Measurements from ENCODE around the gene IFITM10. TPM values are rescaled to one million over a fixed set of nuclear protein-coding genes. Genes with fewer than 3 reads are reported as not detected.
A peak's percentile ranks its signal among the peaks of the same experiment; 100 is the strongest.

IFITM10 gene
- total RNA-seq, 1 experiment from 2014 or later: 18.0 TPM

DNA sequence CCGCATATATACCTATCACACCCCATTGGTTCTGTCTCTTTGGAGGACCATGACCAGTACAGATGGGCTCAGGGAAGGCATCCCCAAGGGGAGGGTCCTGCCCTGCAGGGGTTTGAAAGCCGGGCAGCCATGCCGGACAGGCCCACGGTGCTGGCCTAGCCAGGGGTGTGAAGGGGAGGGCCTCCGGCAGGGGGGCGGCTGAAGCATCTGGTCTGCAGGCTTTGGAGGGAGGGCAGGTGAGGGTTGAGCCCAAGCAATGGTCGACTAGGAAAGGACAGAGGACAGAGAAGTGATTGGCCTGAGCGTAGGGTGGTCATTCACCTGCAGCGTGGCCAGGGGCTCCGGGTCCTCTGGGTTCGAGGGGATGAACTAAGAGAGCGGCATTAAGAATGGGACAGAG, 24.5 kb upstream of the IFITM10 start:
- H3K27me3 ChIP-seq (ENCODE audit: control insufficient read depth, insufficient read depth, low read length): no peaks in the 10 kb centered on the region
- ChIA-PET CTCF (no interaction called here), POLR2A (no interaction called here)
- peaks cover 25% of the 10 kb centered on the region for H3K4me1 ChIP-seq (ENCODE audit: control insufficient read depth, insufficient read depth, low read length)
- BruUV-seq (replicated peaks): no TSS peak
- peak overlapping the region; percentile 52; the same call in 1 of the 2 replicates for H3K27ac ChIP-seq (ENCODE audit: low read length)
- no peak for TF ChIP-seq POLR2AphosphoS5 (IDR thresholded peaks at IDR 0.05; ENCODE audit: low read depth, low read length)
- TF ChIP-seq, protein P1, sequence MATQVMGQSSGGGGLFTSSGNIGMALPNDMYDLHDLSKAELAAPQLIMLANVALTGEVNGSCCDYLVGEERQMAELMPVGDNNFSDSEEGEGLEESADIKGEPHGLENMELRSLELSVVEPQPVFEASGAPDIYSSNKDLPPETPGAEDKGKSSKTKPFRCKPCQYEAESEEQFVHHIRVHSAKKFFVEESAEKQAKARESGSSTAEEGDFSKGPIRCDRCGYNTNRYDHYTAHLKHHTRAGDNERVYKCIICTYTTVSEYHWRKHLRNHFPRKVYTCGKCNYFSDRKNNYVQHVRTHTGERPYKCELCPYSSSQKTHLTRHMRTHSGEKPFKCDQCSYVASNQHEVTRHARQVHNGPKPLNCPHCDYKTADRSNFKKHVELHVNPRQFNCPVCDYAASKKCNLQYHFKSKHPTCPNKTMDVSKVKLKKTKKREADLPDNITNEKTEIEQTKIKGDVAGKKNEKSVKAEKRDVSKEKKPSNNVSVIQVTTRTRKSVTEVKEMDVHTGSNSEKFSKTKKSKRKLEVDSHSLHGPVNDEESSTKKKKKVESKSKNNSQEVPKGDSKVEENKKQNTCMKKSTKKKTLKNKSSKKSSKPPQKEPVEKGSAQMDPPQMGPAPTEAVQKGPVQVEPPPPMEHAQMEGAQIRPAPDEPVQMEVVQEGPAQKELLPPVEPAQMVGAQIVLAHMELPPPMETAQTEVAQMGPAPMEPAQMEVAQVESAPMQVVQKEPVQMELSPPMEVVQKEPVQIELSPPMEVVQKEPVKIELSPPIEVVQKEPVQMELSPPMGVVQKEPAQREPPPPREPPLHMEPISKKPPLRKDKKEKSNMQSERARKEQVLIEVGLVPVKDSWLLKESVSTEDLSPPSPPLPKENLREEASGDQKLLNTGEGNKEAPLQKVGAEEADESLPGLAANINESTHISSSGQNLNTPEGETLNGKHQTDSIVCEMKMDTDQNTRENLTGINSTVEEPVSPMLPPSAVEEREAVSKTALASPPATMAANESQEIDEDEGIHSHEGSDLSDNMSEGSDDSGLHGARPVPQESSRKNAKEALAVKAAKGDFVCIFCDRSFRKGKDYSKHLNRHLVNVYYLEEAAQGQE (IDR thresholded peaks at IDR 0.05; ENCODE audit: insufficient read depth in 1 of 2, low read depth in 2 of 2, low read length in 1 of 2): no peak
- TF ChIP-seq SIN3A (IDR thresholded peaks at IDR 0.05; ENCODE audit: borderline replicate concordance, insufficient read depth, low read depth, low read length): no peak
- TF ChIP-seq CTCF (IDR thresholded peaks at IDR 0.05): no peak
- TF ChIP-seq TCF7L2 (IDR thresholded peaks at IDR 0.05; ENCODE audit: low read depth, low read length): no peak
- no peaks in the 10 kb centered on the region for H3K36me3 ChIP-seq (ENCODE audit: control insufficient read depth, insufficient read depth, low read length)
- DNase-seq (ENCODE audit: low read depth, low spot score) (no peak), ATAC-seq (no peak)
- intact Hi-C loops (cut with micrococcal nuclease; ENCODE audit: unreplicated experiment): no loop called here
- H3K4me3 ChIP-seq (ENCODE audit: low read depth in 2 of 2, low read length in 2 of 2): no peak overlapping the region
- H3K9me3 ChIP-seq (ENCODE audit: control insufficient read depth, insufficient read depth, low read depth, low read length): no peaks in the 10 kb centered on the region; the same call in 1 of the 2 replicates
- in situ Hi-C loops (cut with HindIII; ENCODE audit: low pct_unique_long_range_greater_than_20kb, low sequenced_read_pairs): no loop called here

DNA sequence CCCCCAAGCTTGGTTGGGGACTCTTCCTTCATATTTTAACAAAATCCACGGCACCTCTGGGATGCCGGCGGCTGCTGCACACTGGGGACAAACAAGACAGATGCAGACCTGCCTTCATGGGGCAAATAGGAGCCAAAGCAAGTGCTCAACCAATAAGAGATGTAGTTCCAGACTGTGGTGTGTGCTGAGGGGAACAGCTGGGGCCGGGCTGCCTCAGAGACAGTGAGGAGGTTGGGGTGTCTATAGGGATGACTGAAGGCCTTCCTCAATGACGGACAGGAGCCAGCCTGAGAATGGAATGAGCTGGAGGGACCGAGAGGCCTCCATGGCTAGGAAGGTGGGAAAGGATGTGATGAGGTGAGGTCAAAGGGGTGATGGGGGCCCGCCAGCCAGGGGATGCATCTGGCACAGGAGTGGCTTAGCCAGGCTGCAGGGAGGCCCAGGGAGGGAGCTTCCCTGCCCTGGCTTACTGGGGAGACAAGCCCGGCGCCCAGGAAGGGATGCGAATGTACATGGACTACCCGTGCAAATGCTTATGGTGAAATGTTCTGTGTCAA, 23.7 kb upstream of the IFITM10 start:
- TF ChIP-seq SIN3A (IDR thresholded peaks at IDR 0.05; ENCODE audit: borderline replicate concordance, insufficient read depth, low read depth, low read length) (no peak), TCF7L2 (IDR thresholded peaks at IDR 0.05; ENCODE audit: low read depth, low read length) (no peak), CTCF (IDR thresholded peaks at IDR 0.05) (no peak), POLR2AphosphoS5 (IDR thresholded peaks at IDR 0.05; ENCODE audit: low read depth, low read length) (no peak)
- TF ChIP-seq, protein P1 (IDR thresholded peaks at IDR 0.05; ENCODE audit: insufficient read depth in 1 of 2, low read depth in 2 of 2, low read length in 1 of 2): no peak
- ATAC-seq (no peak), DNase-seq (ENCODE audit: low read depth, low spot score) (no peak)
- ChIA-PET POLR2A (no interaction called here), CTCF (no interaction called here)
- Histone ChIP-seq H3K4me3 (ENCODE audit: low read depth in 2 of 2, low read length in 2 of 2) (no peak overlapping the region), H3K4me1 (ENCODE audit: control insufficient read depth, insufficient read depth, low read length) (peaks cover 26% of the 10 kb centered on the region), H3K27ac (ENCODE audit: low read length) (peak overlapping the region; percentile 80), H3K9me3 (ENCODE audit: control insufficient read depth, insufficient read depth, low read depth, low read length) (no peaks in the 10 kb centered on the region; the same call in 1 of the 2 replicates), H3K36me3 (ENCODE audit: control insufficient read depth, insufficient read depth, low read length) (no peaks in the 10 kb centered on the region), H3K27me3 (ENCODE audit: control insufficient read depth, insufficient read depth, low read length) (no peaks in the 10 kb centered on the region)
- in situ Hi-C loops (cut with HindIII; ENCODE audit: low pct_unique_long_range_greater_than_20kb, low sequenced_read_pairs) (no loop called here), intact Hi-C loops (cut with micrococcal nuclease; ENCODE audit: unreplicated experiment) (no loop called here)
- no TSS peak for BruUV-seq (replicated peaks)

Measured in Panc1 (cell line).